ENCODE data around the gene ASS1. TPM values are rescaled to one million over a fixed set of nuclear protein-coding genes. Genes with fewer than 3 reads are reported as not detected.
A peak's percentile ranks its signal among the peaks of the same experiment; 100 is the strongest.

ASS1 gene
- total RNA-seq, 1 donor from 2014 or later = 22.5 TPM

DNA sequence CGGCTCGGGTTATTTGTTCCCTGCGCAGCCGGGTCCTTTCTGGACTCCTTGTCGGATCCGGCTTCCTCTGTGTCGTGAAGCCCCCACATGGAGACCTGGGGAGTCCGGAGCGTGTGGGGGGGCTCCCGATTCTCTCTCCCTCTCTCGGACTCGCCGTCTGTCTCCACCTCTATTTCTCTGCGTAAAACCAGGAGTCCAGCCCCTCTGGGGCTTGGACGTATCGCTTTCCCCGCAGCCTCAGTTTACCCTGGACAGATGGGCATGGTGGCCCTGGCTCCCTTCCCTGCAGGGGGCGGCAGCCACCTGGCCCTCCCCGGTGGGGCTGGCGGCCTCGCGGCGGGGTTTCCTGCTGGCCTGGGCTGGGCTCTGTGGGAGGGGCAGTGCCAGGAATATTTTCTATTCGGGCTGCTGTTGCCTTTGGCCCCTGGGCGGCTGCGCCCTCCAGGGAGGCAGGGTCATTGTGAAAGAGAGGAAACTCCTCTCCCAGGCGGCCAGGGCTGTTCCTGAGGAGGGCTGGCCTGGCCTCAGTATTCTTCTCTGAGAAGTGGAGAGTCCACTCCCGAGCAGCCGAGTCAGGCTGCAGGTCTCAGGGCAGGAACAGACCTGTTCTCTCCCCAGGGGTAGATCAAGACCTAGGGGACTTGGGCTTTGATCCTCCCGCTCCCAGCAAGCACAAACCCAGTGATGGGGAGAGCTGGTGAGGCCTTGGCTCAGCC lies 665 bp downstream of the ASS1 start:
- peaks cover 7% of the 10 kb centered on the region for H3K79me2 ChIP-seq (ENCODE audit: low read depth)
- no peaks in the 10 kb centered on the region for H3K36me3 ChIP-seq
- H3K27me3 ChIP-seq = peaks cover 30% of the 10 kb centered on the region
- peaks cover 43% of the 10 kb centered on the region for H3F3A ChIP-seq (ENCODE audit: low read depth)
- TF ChIP-seq EZH2 (IDR thresholded peaks at IDR 0.05) (peak; percentile 38), EZH2phosphoT487 (IDR thresholded peaks at IDR 0.05) (peak; percentile 27)
- TF ChIP-seq, protein P1, sequence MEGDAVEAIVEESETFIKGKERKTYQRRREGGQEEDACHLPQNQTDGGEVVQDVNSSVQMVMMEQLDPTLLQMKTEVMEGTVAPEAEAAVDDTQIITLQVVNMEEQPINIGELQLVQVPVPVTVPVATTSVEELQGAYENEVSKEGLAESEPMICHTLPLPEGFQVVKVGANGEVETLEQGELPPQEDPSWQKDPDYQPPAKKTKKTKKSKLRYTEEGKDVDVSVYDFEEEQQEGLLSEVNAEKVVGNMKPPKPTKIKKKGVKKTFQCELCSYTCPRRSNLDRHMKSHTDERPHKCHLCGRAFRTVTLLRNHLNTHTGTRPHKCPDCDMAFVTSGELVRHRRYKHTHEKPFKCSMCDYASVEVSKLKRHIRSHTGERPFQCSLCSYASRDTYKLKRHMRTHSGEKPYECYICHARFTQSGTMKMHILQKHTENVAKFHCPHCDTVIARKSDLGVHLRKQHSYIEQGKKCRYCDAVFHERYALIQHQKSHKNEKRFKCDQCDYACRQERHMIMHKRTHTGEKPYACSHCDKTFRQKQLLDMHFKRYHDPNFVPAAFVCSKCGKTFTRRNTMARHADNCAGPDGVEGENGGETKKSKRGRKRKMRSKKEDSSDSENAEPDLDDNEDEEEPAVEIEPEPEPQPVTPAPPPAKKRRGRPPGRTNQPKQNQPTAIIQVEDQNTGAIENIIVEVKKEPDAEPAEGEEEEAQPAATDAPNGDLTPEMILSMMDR (IDR thresholded peaks at IDR 0.05) = no peak
- peaks cover 16% of the 10 kb centered on the region for H4K20me1 ChIP-seq (ENCODE audit: low read depth)
- Mint-ChIP-seq H3K27me3 (ENCODE audit: insufficient read depth, low read depth) (peaks cover 28% of the 10 kb centered on the region), H3K4me1 (peaks cover 44% of the 10 kb centered on the region), H3K36me3 (peaks cover 2% of the 10 kb centered on the region), H3K27ac (no peak overlapping the region), H3K9me3 (peaks cover 14% of the 10 kb centered on the region), H3K4me3 (peak overlapping the region; percentile 85)
- H3K9ac ChIP-seq = no peak overlapping the region
- DNase-seq (ENCODE audit: low spot score) = peak; percentile 50
- peak overlapping the region; percentile 89 for H3K4me2 ChIP-seq
- H2AFZ ChIP-seq (replicated peaks) = peak overlapping the region; percentile 87
- peak overlapping the region; percentile 57 for H3K4me3 ChIP-seq
- no peak overlapping the region for H3K27ac ChIP-seq
- peaks cover 9% of the 10 kb centered on the region for H3K9me3 ChIP-seq (ENCODE audit: low read depth)
- H3K4me1 ChIP-seq = peaks cover 28% of the 10 kb centered on the region

DNA sequence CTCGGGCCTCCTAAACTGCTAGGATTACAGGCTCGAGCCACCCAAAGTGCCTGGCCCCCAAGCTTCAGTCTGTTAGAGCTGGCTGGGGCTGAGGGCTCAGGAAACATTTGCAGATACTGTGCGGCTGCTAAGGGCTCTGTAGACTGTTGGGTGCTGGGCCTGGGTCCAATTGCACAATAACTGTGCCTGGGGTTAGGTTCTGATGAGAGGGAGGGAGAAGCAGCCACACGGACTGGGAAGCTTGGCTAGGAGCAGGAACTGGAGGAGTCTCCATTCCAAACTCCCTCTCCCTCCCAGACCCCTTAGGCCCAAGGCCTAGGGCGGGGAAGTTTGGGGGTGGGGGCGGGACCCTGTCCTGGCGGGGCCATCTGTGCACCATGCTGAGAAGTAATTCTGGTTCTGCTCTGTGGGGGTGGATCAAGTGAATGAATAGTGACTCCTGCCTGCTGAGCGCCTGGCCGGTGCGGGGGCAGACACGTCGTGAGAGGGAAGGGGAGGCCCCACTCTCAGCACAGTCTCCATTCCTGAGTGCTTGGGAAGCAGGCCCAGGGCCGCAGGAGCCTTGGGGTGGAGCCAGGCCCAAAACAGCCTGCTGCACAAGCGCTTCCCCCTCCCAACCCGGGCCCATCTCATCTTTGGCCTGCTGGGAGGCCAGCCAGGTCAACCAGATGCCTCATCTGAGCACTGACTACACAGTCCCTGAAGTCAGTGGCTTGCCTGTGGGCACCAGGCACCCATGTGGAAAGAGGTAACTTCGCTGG lies 1.5 kb downstream of the ASS1 start:
- Mint-ChIP-seq H3K27ac (no peak overlapping the region), H3K4me3 (peak overlapping the region; percentile 85), H3K4me1 (peaks cover 48% of the 10 kb centered on the region), H3K36me3 (peaks cover 2% of the 10 kb centered on the region), H3K9me3 (peaks cover 8% of the 10 kb centered on the region), H3K27me3 (ENCODE audit: insufficient read depth, low read depth) (peaks cover 27% of the 10 kb centered on the region)
- peaks cover 30% of the 10 kb centered on the region for H3K27me3 ChIP-seq
- H3K9me3 ChIP-seq (ENCODE audit: low read depth) = peaks cover 3% of the 10 kb centered on the region
- H3K9ac ChIP-seq = no peak overlapping the region
- peaks cover 28% of the 10 kb centered on the region for H3K4me1 ChIP-seq
- H3K4me2 ChIP-seq = peak overlapping the region; percentile 89
- H2AFZ ChIP-seq (replicated peaks) = peak overlapping the region; percentile 28
- no peak for TF ChIP-seq EZH2 (IDR thresholded peaks at IDR 0.05)
- TF ChIP-seq, protein P1 (IDR thresholded peaks at IDR 0.05) = no peak
- no peak for TF ChIP-seq EZH2phosphoT487 (IDR thresholded peaks at IDR 0.05)
- peak overlapping the region; percentile 57 for H3K4me3 ChIP-seq
- DNase-seq (ENCODE audit: low spot score) = peak; percentile 64
- peaks cover 16% of the 10 kb centered on the region for H4K20me1 ChIP-seq (ENCODE audit: low read depth)
- H3K27ac ChIP-seq = no peak overlapping the region
- peaks cover 43% of the 10 kb centered on the region for H3F3A ChIP-seq (ENCODE audit: low read depth)
- H3K36me3 ChIP-seq = no peaks in the 10 kb centered on the region
- H3K79me2 ChIP-seq (ENCODE audit: low read depth) = peaks cover 7% of the 10 kb centered on the region

DNA sequence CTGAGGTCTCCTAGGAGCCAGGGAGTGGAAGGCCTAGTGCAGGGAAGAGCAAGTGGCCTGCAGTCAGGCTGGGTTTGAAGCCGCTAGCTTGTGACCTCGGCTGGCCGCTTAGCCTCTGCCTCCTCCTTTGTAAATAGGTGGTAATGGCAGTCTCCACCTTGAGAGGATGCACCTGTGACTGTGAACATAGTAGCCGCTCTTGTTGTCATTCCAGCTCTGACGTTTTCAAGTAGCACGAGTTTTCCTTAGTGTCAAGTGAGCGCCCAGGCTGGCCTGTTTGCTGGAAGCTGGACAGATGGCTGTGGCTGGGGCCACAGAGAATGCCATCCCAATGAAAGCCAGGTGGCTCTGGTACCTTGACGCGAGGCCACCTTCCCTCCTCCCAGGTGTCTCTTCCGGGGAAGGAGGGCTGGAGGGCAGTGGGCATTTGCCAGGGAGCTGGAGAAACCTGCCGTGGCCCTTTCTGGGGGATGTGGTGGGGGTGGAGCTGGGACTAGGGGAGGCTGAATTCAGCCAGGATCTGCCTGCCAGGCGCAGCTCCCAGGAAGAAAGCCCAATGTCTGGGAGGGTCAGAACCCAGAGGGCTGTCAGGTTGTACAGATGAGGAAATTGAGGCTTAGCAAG lies 2.5 kb downstream of the ASS1 start:
- peaks cover 57% of the 10 kb centered on the region for H3K4me1 Mint-ChIP-seq
- H3K27ac Mint-ChIP-seq = peak overlapping the region; percentile 61
- Histone ChIP-seq H3K9me3 (ENCODE audit: low read depth) (no peaks in the 10 kb centered on the region), H3K27ac (no peak overlapping the region), H3K4me1 (peaks cover 28% of the 10 kb centered on the region), H3K9ac (no peak overlapping the region), H3F3A (ENCODE audit: low read depth) (peaks cover 43% of the 10 kb centered on the region), H4K20me1 (ENCODE audit: low read depth) (peaks cover 16% of the 10 kb centered on the region), H2AFZ (replicated peaks) (no peak overlapping the region), H3K36me3 (no peaks in the 10 kb centered on the region), H3K79me2 (ENCODE audit: low read depth) (peaks cover 7% of the 10 kb centered on the region), H3K4me3 (no peak overlapping the region), H3K4me2 (peak overlapping the region; percentile 89), H3K27me3 (peaks cover 30% of the 10 kb centered on the region)
- no peak for DNase-seq (ENCODE audit: low spot score)
- no peaks in the 10 kb centered on the region for H3K36me3 Mint-ChIP-seq
- H3K27me3 Mint-ChIP-seq (ENCODE audit: insufficient read depth, low read depth) = peaks cover 16% of the 10 kb centered on the region
- peak overlapping the region; percentile 65 for H3K4me3 Mint-ChIP-seq
- H3K9me3 Mint-ChIP-seq = no peaks in the 10 kb centered on the region
- TF ChIP-seq EZH2 (IDR thresholded peaks at IDR 0.05) = no peak
- TF ChIP-seq, protein P1 (IDR thresholded peaks at IDR 0.05) = no peak

Measured in neural progenitor cell (in vitro differentiated cells).